Fibroblast of lung (primary cell): ENCODE results near the gene NTN1. TPM values are rescaled to one million over a fixed set of nuclear protein-coding genes. Genes with fewer than 3 reads are reported as not detected.

Source experiments
- DNase-seq, 2 donors: peaks; one replicate each; pipeline versions ENCODE4 v3.0.0 to v3.0.0-alpha.2; 2010; ENCODE audit warnings: low read depth in 2 of 2
- H2AFZ ChIP-seq: 2 replicates; pipeline ENCODE4 v1.5.1; 2012; ENCODE audit warnings: low read length, control low read depth, inconsistent platforms
- H3K27ac ChIP-seq: 2 replicates; pipeline ENCODE4 v1.5.1; 2011; ENCODE audit warnings: low read length, control low read depth; ENCODE audit not compliant: insufficient read depth
- H3K27me3 ChIP-seq: 2 replicates; pipeline ENCODE4 v1.5.1; 2011; ENCODE audit warnings: mild to moderate bottlenecking, low read length; ENCODE audit not compliant: control insufficient read depth, insufficient read depth
- H3K36me3 ChIP-seq: 2 replicates; pipeline ENCODE4 v1.5.1; 2011; ENCODE audit warnings: low read length; ENCODE audit not compliant: control insufficient read depth, insufficient read depth
- H3K4me1 ChIP-seq: 2 replicates; pipeline ENCODE4 v1.5.1; 2011; ENCODE audit warnings: low read length; ENCODE audit not compliant: control insufficient read depth, insufficient read depth; ENCODE audit errors: extremely low read depth
- H3K4me2 ChIP-seq: 2 replicates; pipeline ENCODE4 v1.5.1; 2011; ENCODE audit warnings: low read length, control low read depth; ENCODE audit not compliant: insufficient read depth; ENCODE audit errors: extremely low read depth
- H3K4me3 ChIP-seq, 4 experiments: fragments of 200-600 bp in 1 of 4; sonication (generic) in 1 of 4; replicated peaks in 1 of 4; 2 replicates each; pipeline ENCODE4 v1.5.1; 2011 to 2016; ENCODE audit warnings: low read length in 4 of 4, low read depth in 3 of 4, mild to moderate bottlenecking in 3 of 4, control low read depth in 2 of 4, inconsistent platforms in 1 of 4, mixed read lengths in 1 of 4; ENCODE audit not compliant: insufficient read depth in 1 of 4; ENCODE audit errors: control extremely low read depth in 1 of 4
- H3K79me2 ChIP-seq: 2 replicates; pipeline ENCODE4 v1.5.1; 2012; ENCODE audit warnings: mild to moderate bottlenecking, low read length, inconsistent platforms; ENCODE audit not compliant: control insufficient read depth, insufficient read depth
- H3K9ac ChIP-seq: 2 replicates; pipeline ENCODE4 v1.5.1; 2011; ENCODE audit warnings: mild to moderate bottlenecking, low read length, control low read depth; ENCODE audit not compliant: insufficient read depth
- H3K9me3 ChIP-seq: 2 replicates; pipeline ENCODE4 v1.5.1; 2012; ENCODE audit warnings: low read depth, low read length; ENCODE audit not compliant: control insufficient read depth, insufficient read depth
- H4K20me1 ChIP-seq: 2 replicates; pipeline ENCODE4 v1.5.1; 2011; ENCODE audit warnings: low read length; ENCODE audit not compliant: control insufficient read depth, insufficient read depth; ENCODE audit errors: extremely low read depth
- EZH2 ChIP-seq: IDR thresholded peaks from 2 replicates; pipeline ENCODE4 v1.5.1; 2012; ENCODE audit warnings: low read length, control low read depth, mild to moderate bottlenecking; ENCODE audit errors: missing control alignments
- polyA plus RNA-seq, 2 donors: library from polyadenylated mRNA; depleted of rRNA in 1 of 2; stranded (reverse) in 1 of 2; unstranded in 1 of 2; fragments of >200 nt; gene quantifications; 2 replicates each; pipeline ENCODE4 v1.2.1, GENCODE V29; 2011 to 2012; ENCODE audit warnings: missing spikeins in 1 of 2
- total RNA-seq: library from RNA; depleted of rRNA; stranded (reverse); fragments of >200 nt; gene quantifications from 2 replicates; pipeline ENCODE4 v1.2.1, GENCODE V29; 2014
- TF ChIP-seq, protein P1 (sequence below), 2 donors: IDR thresholded peaks in 1 of 2; conservative IDR thresholded peaks in 1 of 2; 1 replicate in 1 of 2; 2 replicates in 1 of 2; pipeline ENCODE4 v1.5.1; 2011 to 2012; ENCODE audit warnings: low read length in 2 of 2, control low read depth in 1 of 2, inconsistent platforms in 1 of 2, low read depth in 1 of 2, mild to moderate bottlenecking in 1 of 2

Gene NTN1
- total and polyA plus RNA-seq, 2 donors (not counting 1 experiment from before 2014, with no cell fraction given) = 0.17 to 3.1 TPM

GRCh38 chr17:9237661-9238301, 216.5 kb downstream of the NTN1 start:
- no peaks in the 10 kb centered on the region for H3K9me3 ChIP-seq
- DNase-seq = no peak
- no peak overlapping the region for H3K4me3 ChIP-seq
- H3K9ac ChIP-seq = no peak overlapping the region
- H3K36me3 ChIP-seq = no peaks in the 10 kb centered on the region
- H2AFZ ChIP-seq = no peak overlapping the region
- no peak overlapping the region for H3K27ac ChIP-seq
- no peaks in the 10 kb centered on the region for H4K20me1 ChIP-seq
- peaks cover 4% of the 10 kb centered on the region for H3K4me1 ChIP-seq
- no peaks in the 10 kb centered on the region for H3K27me3 ChIP-seq
- H3K79me2 ChIP-seq = no peaks in the 10 kb centered on the region
- TF ChIP-seq, protein P1, sequence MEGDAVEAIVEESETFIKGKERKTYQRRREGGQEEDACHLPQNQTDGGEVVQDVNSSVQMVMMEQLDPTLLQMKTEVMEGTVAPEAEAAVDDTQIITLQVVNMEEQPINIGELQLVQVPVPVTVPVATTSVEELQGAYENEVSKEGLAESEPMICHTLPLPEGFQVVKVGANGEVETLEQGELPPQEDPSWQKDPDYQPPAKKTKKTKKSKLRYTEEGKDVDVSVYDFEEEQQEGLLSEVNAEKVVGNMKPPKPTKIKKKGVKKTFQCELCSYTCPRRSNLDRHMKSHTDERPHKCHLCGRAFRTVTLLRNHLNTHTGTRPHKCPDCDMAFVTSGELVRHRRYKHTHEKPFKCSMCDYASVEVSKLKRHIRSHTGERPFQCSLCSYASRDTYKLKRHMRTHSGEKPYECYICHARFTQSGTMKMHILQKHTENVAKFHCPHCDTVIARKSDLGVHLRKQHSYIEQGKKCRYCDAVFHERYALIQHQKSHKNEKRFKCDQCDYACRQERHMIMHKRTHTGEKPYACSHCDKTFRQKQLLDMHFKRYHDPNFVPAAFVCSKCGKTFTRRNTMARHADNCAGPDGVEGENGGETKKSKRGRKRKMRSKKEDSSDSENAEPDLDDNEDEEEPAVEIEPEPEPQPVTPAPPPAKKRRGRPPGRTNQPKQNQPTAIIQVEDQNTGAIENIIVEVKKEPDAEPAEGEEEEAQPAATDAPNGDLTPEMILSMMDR (conservative IDR thresholded peaks at IDR 0.05 in 1 of 2, IDR thresholded peaks at IDR 0.05 in 1 of 2; ENCODE audit: low read depth in 1 of 2, low read length in 2 of 2) = no peak
- no peak for TF ChIP-seq EZH2
- no peak overlapping the region for H3K4me2 ChIP-seq

DNA sequence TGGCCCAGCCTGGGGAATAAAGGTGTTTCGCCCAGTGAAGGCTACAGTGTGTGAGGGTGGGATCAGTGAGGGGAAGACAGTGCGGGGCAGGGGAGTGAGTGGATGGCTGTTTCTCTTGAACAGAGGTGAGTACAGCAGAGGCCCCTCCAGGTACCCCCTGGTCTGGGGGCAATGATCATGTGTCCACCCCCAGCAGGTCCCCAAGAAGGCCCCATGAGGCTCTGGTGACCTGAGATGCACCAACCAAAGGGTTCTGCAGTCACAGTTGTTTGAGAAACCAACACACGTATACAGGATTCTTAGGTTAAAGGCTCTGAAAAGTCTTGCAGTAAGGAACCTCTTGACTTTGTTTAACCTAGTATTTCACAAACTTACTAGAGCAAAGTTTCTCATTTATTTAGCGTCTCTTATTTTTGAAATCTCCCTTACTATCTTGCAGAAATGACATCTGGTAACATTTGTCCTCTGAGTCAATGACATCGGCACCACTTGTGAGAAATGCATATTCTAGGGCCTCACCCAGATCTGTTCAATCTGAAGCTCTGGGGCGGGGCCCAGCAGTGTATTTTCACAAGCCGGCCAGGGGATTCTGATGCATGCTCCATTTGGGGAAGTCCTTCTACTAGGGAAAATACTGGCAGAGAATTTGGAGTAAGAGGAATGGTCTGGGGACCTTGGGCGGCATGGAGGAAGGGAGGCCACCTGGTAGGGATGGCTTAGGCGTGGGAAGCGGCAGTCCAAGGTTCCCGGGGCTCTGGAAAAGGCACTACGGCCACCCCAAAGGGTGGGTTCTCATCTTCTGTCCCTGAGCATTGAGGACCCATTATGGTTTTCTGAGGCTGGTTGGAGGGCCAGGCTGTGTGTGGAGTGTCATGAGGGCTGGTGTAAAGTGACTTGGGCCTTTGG, 217.3 kb downstream of the NTN1 start:
- TF ChIP-seq, protein P1 (conservative IDR thresholded peaks at IDR 0.05 in 1 of 2, IDR thresholded peaks at IDR 0.05 in 1 of 2; ENCODE audit: low read depth in 1 of 2, low read length in 2 of 2) = no peak
- TF ChIP-seq EZH2 = no peak
- H3K9me3 ChIP-seq = no peaks in the 10 kb centered on the region
- H3K27ac ChIP-seq = no peak overlapping the region
- no peaks in the 10 kb centered on the region for H4K20me1 ChIP-seq
- no peak overlapping the region for H3K4me2 ChIP-seq
- H3K4me3 ChIP-seq = no peak overlapping the region
- H3K36me3 ChIP-seq = no peaks in the 10 kb centered on the region
- H3K9ac ChIP-seq = no peak overlapping the region
- DNase-seq = no peak
- H3K79me2 ChIP-seq = no peaks in the 10 kb centered on the region
- H3K27me3 ChIP-seq = no peaks in the 10 kb centered on the region
- no peak overlapping the region for H2AFZ ChIP-seq
- H3K4me1 ChIP-seq = peaks cover 4% of the 10 kb centered on the region

DNA sequence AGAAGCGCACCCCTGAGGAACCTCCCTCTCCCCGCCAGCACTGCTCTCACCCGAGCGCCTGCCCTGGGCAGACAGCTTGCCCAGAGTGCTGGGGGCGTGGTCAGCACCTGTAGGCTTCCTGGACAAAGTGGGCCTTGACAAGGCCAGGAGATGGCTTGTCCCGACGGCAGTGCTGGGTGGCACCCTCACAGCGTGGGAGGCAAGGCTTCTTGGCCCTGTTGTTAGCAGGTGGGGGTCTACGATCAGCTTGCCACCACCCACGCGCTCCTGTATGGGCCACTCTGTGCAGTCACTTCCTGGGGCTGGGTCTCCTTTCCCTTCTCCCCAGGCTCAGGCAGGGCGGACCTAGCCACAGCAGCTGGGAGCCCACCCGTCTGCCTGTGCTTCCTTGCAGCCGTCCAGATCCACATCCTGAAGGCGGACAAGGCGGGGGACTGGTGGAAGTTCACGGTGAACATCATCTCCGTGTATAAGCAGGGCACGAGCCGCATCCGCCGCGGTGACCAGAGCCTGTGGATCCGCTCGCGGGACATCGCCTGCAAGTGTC, 218.0 kb downstream of the NTN1 start:
- no peak overlapping the region for H3K27ac ChIP-seq
- peak overlapping the region; percentile 80 for H3K4me2 ChIP-seq

More for the DNA sequence above, 218.0 kb downstream of the NTN1 start:
- Histone ChIP-seq H3K27me3 (no peaks in the 10 kb centered on the region), H3K79me2 (no peaks in the 10 kb centered on the region), H3K9ac (peak overlapping the region; percentile 45), H3K4me1 (peaks cover 8% of the 10 kb centered on the region), H3K4me3 (peak overlapping the region in 2 of 4 experiments; percentile 40 to 42), H3K9me3 (no peaks in the 10 kb centered on the region), H3K36me3 (no peaks in the 10 kb centered on the region), H2AFZ (peak overlapping the region; percentile 41), H4K20me1 (no peaks in the 10 kb centered on the region)
- no peak for TF ChIP-seq EZH2
- TF ChIP-seq, protein P1 (conservative IDR thresholded peaks at IDR 0.05 in 1 of 2, IDR thresholded peaks at IDR 0.05 in 1 of 2; ENCODE audit: low read depth in 1 of 2, low read length in 2 of 2) = no peak
- no peak for DNase-seq
